HEK293 (cell line): ENCODE results near the gene MAN2B2.

Source experiments
- CTCF ChIA-PET: fragments of 350-600 bp; formaldehyde crosslinking; extraction: SDS; loops from one replicate; lab custom pipeline; 2021; ENCODE audit warnings: antibody characterized with exemption; lab: Yijun Ruan, JAX
- POLR2A ChIA-PET: fragments of 300-600 bp; formaldehyde crosslinking; extraction: SDS; loops from one replicate; lab custom pipeline; 2020; ENCODE audit warnings: antibody characterized with exemption, inconsistent platforms; lab: Yijun Ruan, JAX
- H3K27ac ChIP-seq: fragments of 200-500 bp; sonication (Bioruptor generic); 2 replicates; pipeline ENCODE4 v1.5.1; 2014; ENCODE audit warnings: low read depth, low read length, control low read depth, inconsistent platforms; ENCODE audit errors: extremely low read depth
- H3K36me3 ChIP-seq, 2 experiments: fragments of 200-500 bp in 1 of 2; sonication (Bioruptor generic) in 1 of 2; 1 replicate in 1 of 2; 2 replicates in 1 of 2; pipeline ENCODE4 v1.5.1; 2014 to 2017; ENCODE audit warnings: inconsistent platforms in 2 of 2, low read length in 2 of 2; ENCODE audit not compliant: control insufficient read depth in 2 of 2, insufficient read depth in 1 of 2
- H3K4me1 ChIP-seq: fragments of 200-500 bp; sonication (Bioruptor generic); 2 replicates; pipeline ENCODE4 v1.5.1; 2014; ENCODE audit warnings: mild to moderate bottlenecking, low read length, inconsistent platforms; ENCODE audit not compliant: control insufficient read depth, insufficient read depth
- H3K4me3 ChIP-seq: 2 replicates; pipeline ENCODE4 v1.5.1; 2011; ENCODE audit warnings: low read depth, mild to moderate bottlenecking, control low read depth, low read length, moderate library complexity
- H3K9me3 ChIP-seq: fragments of 200-500 bp; sonication (Bioruptor generic); 2 replicates; pipeline ENCODE4 v1.5.1; 2014; ENCODE audit warnings: low read depth, low read length, inconsistent platforms; ENCODE audit not compliant: control insufficient read depth, insufficient read depth
- GLI2 ChIP-seq: fragments of 450-650 bp; formaldehyde crosslinking; IDR thresholded peaks from 2 replicates; pipeline ENCODE4; 2017; ENCODE audit warnings: missing biosample characterization, missing genetic modification characterization, low read depth, borderline replicate concordance
- KLF7 ChIP-seq: fragments of 450-650 bp; formaldehyde crosslinking; IDR thresholded peaks from 2 replicates; pipeline ENCODE4 v1.5.1; 2016; ENCODE audit warnings: missing biosample characterization, missing genetic modification characterization, borderline replicate concordance
- KLF9 ChIP-seq: fragments of 450-650 bp; formaldehyde crosslinking; IDR thresholded peaks from 2 replicates; pipeline ENCODE4 v1.5.1; 2016; ENCODE audit warnings: missing biosample characterization, missing genetic modification characterization, low read depth
- OVOL3 ChIP-seq: fragments of 450-650 bp; formaldehyde crosslinking; IDR thresholded peaks from 2 replicates; pipeline ENCODE4 v1.5.1; 2016; ENCODE audit warnings: missing biosample characterization, missing genetic modification characterization
- RBAK ChIP-seq: fragments of 450-650 bp; formaldehyde crosslinking; IDR thresholded peaks from 2 replicates; pipeline ENCODE4 v1.5.1; 2016; ENCODE audit warnings: missing biosample characterization, missing genetic modification characterization
- SALL2 ChIP-seq: fragments of 450-650 bp; formaldehyde crosslinking; IDR thresholded peaks from 2 replicates; pipeline ENCODE4 v1.5.0; 2017; ENCODE audit warnings: missing biosample characterization, mild to moderate bottlenecking, missing genetic modification characterization, borderline replicate concordance
- TRIM28 ChIP-seq: IDR thresholded peaks from 2 replicates; pipeline ENCODE4 v1.6.1; 2011; ENCODE audit warnings: low read length, control low read depth, borderline replicate concordance
- ZBTB21 ChIP-seq: fragments of 450-650 bp; formaldehyde crosslinking; IDR thresholded peaks from 2 replicates; pipeline ENCODE4 v1.5.1; 2017; ENCODE audit warnings: missing biosample characterization, missing genetic modification characterization
- ZNF138 ChIP-seq: fragments of 450-650 bp; formaldehyde crosslinking; IDR thresholded peaks from 2 replicates; pipeline ENCODE4 v1.5.1; 2016; ENCODE audit warnings: missing biosample characterization, missing genetic modification characterization, borderline replicate concordance
- ZNF184 ChIP-seq: fragments of 450-650 bp; IDR thresholded peaks from 2 replicates; pipeline ENCODE4 v1.5.1; 2018; ENCODE audit warnings: missing biosample characterization, mild to moderate bottlenecking, missing genetic modification characterization
- ZNF354C ChIP-seq: fragments of 450-650 bp; formaldehyde crosslinking; IDR thresholded peaks from 2 replicates; pipeline ENCODE4 v1.5.1; 2016; ENCODE audit warnings: missing biosample characterization, missing genetic modification characterization, low read depth, borderline replicate concordance
- ZNF391 ChIP-seq: fragments of 450-650 bp; formaldehyde crosslinking; IDR thresholded peaks from 2 replicates; pipeline ENCODE4 v1.5.1; 2016; ENCODE audit warnings: low read depth, missing biosample characterization, missing genetic modification characterization, borderline replicate concordance
- ZNF426 ChIP-seq: fragments of 450-650 bp; formaldehyde crosslinking; IDR thresholded peaks from 2 replicates; pipeline ENCODE4 v1.5.1; 2017; ENCODE audit warnings: missing biosample characterization, missing genetic modification characterization, mild to moderate bottlenecking, inconsistent platforms, moderate library complexity
- ZNF521 ChIP-seq: fragments of 450-650 bp; formaldehyde crosslinking; IDR thresholded peaks from 2 replicates; pipeline ENCODE4 v1.5.1; 2017; ENCODE audit warnings: missing biosample characterization, mild to moderate bottlenecking, missing genetic modification characterization
- ZNF530 ChIP-seq: fragments of 450-650 bp; formaldehyde crosslinking; IDR thresholded peaks from 2 replicates; pipeline ENCODE4 v1.5.1; 2016; ENCODE audit warnings: low read depth, missing biosample characterization, missing genetic modification characterization
- ZNF701 ChIP-seq: fragments of 450-650 bp; formaldehyde crosslinking; IDR thresholded peaks from 2 replicates; pipeline ENCODE4 v1.5.1; 2016; ENCODE audit warnings: missing biosample characterization, missing genetic modification characterization
- ZNF76 ChIP-seq: fragments of 450-650 bp; formaldehyde crosslinking; IDR thresholded peaks from 2 replicates; pipeline ENCODE4; 2016; ENCODE audit warnings: low read depth, missing biosample characterization, missing genetic modification characterization, borderline replicate concordance
- ZNF777 ChIP-seq: fragments of 450-650 bp; formaldehyde crosslinking; IDR thresholded peaks from 2 replicates; pipeline ENCODE4 v1.5.1; 2017; ENCODE audit warnings: missing biosample characterization, missing genetic modification characterization, borderline replicate concordance
- ZNF785 ChIP-seq: fragments of 450-650 bp; formaldehyde crosslinking; IDR thresholded peaks from 2 replicates; pipeline ENCODE4 v1.5.1; 2016; ENCODE audit warnings: missing biosample characterization, missing genetic modification characterization
- ZNF791 ChIP-seq: fragments of 450-650 bp; formaldehyde crosslinking; IDR thresholded peaks from 2 replicates; pipeline ENCODE4 v1.5.1; 2016; ENCODE audit warnings: missing biosample characterization, missing genetic modification characterization
- ZNF837 ChIP-seq: fragments of 450-650 bp; formaldehyde crosslinking; IDR thresholded peaks from 2 replicates; pipeline ENCODE4 v1.5.1; 2016; ENCODE audit warnings: missing biosample characterization, missing genetic modification characterization
- ZSCAN16 ChIP-seq: fragments of 450-650 bp; formaldehyde crosslinking; IDR thresholded peaks from 2 replicates; pipeline ENCODE4 v1.5.1; 2016; ENCODE audit warnings: missing biosample characterization, missing genetic modification characterization
- ZXDB ChIP-seq: fragments of 450-650 bp; formaldehyde crosslinking; IDR thresholded peaks from 2 replicates; pipeline ENCODE4 v1.5.1; 2016; ENCODE audit warnings: missing biosample characterization, missing genetic modification characterization
- TF ChIP-seq, protein P1 (sequence below): fragments of 450-650 bp; formaldehyde crosslinking; IDR thresholded peaks from 2 replicates; pipeline ENCODE4 v1.5.1; 2017; ENCODE audit warnings: missing biosample characterization, mild to moderate bottlenecking, missing genetic modification characterization, moderate library complexity
- TF ChIP-seq, protein P2 (sequence below): fragments of 450-650 bp; formaldehyde crosslinking; IDR thresholded peaks from 2 replicates; pipeline ENCODE4 v1.5.1; 2016; ENCODE audit warnings: missing biosample characterization, missing genetic modification characterization
- TF ChIP-seq, protein P3 (sequence below): fragments of 450-650 bp; formaldehyde crosslinking; IDR thresholded peaks from 2 replicates; pipeline ENCODE4 v1.5.1; 2016; ENCODE audit warnings: missing biosample characterization, missing genetic modification characterization
- TF ChIP-seq, protein P4 (sequence below): fragments of 450-650 bp; formaldehyde crosslinking; IDR thresholded peaks from 2 replicates; pipeline ENCODE4 v1.5.1; 2017; ENCODE audit warnings: missing biosample characterization, missing genetic modification characterization

MAN2B2 gene

DNA sequence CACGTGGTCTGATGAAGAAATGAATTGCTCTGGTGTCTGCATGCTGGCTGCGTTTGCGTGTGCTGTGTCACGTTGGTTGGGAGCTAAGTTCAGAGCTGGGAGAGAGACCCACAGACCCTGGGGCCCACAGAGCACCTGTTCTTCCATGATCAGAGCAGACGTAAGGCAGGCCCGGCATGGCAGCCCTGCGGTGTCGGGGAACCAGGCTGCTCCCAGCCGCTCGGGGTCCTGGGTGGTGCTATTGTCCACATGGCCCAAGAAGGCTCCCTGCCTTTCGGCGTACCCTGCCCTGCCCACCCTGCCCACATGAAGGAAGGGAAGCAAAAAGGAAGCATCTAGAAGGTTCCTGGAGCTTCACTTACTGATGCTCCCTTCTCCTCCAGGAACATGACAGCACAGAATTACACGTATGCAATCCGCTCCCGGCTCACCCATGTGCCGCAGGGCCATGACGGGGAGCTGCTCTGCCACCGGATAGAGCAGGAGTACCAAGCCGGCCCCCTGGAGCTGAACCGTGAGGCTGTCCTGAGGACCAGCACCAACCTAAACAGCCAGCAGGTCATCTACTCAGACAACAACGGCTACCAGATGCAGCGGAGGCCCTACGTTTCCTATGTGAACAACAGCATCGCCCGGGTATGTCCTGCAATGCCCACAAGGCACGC, 34.6 kb downstream of the MAN2B2 start:
- TF ChIP-seq ZSCAN16 (tag by site-specific recombination) (no peak), KLF9 (tag by site-specific recombination) (no peak), OVOL3 (no peak), RBAK (no peak), GLI2 (tag by site-specific recombination) (no peak), ZXDB (tag by site-specific recombination) (no peak), ZNF791 (no peak), ZNF701 (tag by site-specific recombination) (no peak), ZNF138 (tag by site-specific recombination) (no peak)
- TF ChIP-seq, protein P1, sequence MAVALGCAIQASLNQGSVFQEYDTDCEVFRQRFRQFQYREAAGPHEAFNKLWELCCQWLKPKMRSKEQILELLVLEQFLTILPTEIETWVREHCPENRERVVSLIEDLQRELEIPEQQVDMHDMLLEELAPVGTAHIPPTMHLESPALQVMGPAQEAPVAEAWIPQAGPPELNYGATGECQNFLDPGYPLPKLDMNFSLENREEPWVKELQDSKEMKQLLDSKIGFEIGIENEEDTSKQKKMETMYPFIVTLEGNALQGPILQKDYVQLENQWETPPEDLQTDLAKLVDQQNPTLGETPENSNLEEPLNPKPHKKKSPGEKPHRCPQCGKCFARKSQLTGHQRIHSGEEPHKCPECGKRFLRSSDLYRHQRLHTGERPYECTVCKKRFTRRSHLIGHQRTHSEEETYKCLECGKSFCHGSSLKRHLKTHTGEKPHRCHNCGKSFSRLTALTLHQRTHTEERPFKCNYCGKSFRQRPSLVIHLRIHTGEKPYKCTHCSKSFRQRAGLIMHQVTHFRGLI: no peak
- TF ChIP-seq, protein P2, sequence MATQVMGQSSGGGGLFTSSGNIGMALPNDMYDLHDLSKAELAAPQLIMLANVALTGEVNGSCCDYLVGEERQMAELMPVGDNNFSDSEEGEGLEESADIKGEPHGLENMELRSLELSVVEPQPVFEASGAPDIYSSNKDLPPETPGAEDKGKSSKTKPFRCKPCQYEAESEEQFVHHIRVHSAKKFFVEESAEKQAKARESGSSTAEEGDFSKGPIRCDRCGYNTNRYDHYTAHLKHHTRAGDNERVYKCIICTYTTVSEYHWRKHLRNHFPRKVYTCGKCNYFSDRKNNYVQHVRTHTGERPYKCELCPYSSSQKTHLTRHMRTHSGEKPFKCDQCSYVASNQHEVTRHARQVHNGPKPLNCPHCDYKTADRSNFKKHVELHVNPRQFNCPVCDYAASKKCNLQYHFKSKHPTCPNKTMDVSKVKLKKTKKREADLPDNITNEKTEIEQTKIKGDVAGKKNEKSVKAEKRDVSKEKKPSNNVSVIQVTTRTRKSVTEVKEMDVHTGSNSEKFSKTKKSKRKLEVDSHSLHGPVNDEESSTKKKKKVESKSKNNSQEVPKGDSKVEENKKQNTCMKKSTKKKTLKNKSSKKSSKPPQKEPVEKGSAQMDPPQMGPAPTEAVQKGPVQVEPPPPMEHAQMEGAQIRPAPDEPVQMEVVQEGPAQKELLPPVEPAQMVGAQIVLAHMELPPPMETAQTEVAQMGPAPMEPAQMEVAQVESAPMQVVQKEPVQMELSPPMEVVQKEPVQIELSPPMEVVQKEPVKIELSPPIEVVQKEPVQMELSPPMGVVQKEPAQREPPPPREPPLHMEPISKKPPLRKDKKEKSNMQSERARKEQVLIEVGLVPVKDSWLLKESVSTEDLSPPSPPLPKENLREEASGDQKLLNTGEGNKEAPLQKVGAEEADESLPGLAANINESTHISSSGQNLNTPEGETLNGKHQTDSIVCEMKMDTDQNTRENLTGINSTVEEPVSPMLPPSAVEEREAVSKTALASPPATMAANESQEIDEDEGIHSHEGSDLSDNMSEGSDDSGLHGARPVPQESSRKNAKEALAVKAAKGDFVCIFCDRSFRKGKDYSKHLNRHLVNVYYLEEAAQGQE (tag by site-specific recombination): no peak
- H3K27ac ChIP-seq: no peak overlapping the region
- CTCF ChIA-PET: interaction anchor here (1.0 kb wide), 1 partner anchor 64 kb away, joined by 4 read pairs; no protein-coding TSS in a partner anchor

DNA sequence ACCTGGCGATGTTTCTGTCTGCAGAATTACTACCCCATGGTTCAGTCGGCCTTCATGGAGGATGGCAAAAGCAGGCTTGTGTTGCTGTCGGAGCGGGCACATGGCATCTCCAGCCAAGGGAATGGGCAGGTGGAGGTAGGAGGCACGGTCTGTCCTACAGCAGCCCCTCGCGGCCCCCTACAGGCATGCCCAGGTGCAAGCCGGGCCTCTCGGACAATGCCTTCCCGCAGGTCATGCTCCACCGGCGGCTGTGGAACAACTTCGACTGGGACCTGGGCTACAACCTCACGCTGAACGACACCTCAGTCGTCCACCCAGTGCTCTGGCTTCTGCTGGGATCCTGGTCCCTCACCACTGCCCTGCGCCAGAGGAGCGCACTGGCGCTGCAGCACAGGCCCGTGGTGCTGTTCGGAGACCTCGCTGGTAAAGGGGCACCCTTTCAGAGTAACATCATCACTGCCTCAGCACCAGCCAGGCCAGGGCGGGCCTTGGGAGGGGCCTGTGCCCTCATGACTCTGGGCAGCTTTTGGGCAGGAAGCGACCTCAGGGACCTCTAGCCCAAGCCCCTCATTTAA, 36.0 kb downstream of the MAN2B2 start:
- peaks cover 0 to 25% of the 10 kb centered on the region in 2 experiments; a peak in 1 of 3 replicates for H3K36me3 ChIP-seq
- H3K9me3 ChIP-seq: no peaks in the 10 kb centered on the region
- H3K4me1 ChIP-seq: no peaks in the 10 kb centered on the region
- no peak overlapping the region for H3K4me3 ChIP-seq
- CTCF ChIA-PET: no interaction called here
- no peak overlapping the region for H3K27ac ChIP-seq
- POLR2A ChIA-PET: no interaction called here
- TF ChIP-seq ZNF184 (no peak), ZBTB21 (tag by site-specific recombination) (no peak), ZNF391 (tag by site-specific recombination) (no peak), ZNF837 (tag by site-specific recombination) (no peak), ZNF521 (no peak), KLF7 (tag by site-specific recombination) (no peak), ZNF785 (tag by site-specific recombination) (no peak), TRIM28 (no peak), ZNF530 (tag by site-specific recombination) (no peak), ZNF354C (tag by site-specific recombination) (no peak), SALL2 (no peak), ZNF777 (tag by site-specific recombination) (no peak), ZNF426 (tag by site-specific recombination) (no peak), ZNF76 (tag by site-specific recombination) (no peak)
- TF ChIP-seq, protein P3, sequence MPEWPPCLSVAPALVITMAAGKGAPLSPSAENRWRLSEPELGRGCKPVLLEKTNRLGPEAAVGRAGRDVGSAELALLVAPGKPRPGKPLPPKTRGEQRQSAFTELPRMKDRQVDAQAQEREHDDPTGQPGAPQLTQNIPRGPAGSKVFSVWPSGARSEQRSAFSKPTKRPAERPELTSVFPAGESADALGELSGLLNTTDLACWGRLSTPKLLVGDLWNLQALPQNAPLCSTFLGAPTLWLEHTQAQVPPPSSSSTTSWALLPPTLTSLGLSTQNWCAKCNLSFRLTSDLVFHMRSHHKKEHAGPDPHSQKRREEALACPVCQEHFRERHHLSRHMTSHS (tag by site-specific recombination): no peak
- TF ChIP-seq, protein P4, sequence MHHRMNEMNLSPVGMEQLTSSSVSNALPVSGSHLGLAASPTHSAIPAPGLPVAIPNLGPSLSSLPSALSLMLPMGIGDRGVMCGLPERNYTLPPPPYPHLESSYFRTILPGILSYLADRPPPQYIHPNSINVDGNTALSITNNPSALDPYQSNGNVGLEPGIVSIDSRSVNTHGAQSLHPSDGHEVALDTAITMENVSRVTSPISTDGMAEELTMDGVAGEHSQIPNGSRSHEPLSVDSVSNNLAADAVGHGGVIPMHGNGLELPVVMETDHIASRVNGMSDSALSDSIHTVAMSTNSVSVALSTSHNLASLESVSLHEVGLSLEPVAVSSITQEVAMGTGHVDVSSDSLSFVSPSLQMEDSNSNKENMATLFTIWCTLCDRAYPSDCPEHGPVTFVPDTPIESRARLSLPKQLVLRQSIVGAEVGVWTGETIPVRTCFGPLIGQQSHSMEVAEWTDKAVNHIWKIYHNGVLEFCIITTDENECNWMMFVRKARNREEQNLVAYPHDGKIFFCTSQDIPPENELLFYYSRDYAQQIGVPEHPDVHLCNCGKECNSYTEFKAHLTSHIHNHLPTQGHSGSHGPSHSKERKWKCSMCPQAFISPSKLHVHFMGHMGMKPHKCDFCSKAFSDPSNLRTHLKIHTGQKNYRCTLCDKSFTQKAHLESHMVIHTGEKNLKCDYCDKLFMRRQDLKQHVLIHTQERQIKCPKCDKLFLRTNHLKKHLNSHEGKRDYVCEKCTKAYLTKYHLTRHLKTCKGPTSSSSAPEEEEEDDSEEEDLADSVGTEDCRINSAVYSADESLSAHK (tag by site-specific recombination): no peak

More for the DNA sequence above, 34.6 kb downstream of the MAN2B2 start:
- POLR2A ChIA-PET: interaction anchor here (0.6 kb wide), 1 partner anchor 26 kb away, joined by 3 read pairs; no protein-coding TSS in a partner anchor
- H3K4me3 ChIP-seq: no peak overlapping the region
- H3K4me1 ChIP-seq: no peaks in the 10 kb centered on the region
- H3K36me3 ChIP-seq: peaks cover 0 to 36% of the 10 kb centered on the region in 2 experiments; a peak in 1 of 3 replicates
- no peaks in the 10 kb centered on the region for H3K9me3 ChIP-seq
